GM23248 (cell line): ENCODE results near the gene ZDHHC13.

Source experiments
- EZH2 ChIP-seq: fragments of 200-600 bp; sonication (generic); IDR thresholded peaks from 2 replicates; pipeline ENCODE4 v1.6.1; 2018; ENCODE audit warnings: antibody characterized with exemption, mild to moderate bottlenecking; ENCODE audit not compliant: insufficient read depth, poor library complexity, severe bottlenecking
- EZH2phosphoT487 ChIP-seq: fragments of 200-600 bp; sonication (generic); IDR thresholded peaks from 2 replicates; pipeline ENCODE4 v1.6.1; 2018; ENCODE audit warnings: antibody characterized with exemption, moderate library complexity, mild to moderate bottlenecking, low read depth; ENCODE audit not compliant: insufficient read depth

- no peak for TF ChIP-seq EZH2phosphoT487
- no peak for TF ChIP-seq EZH2
These were observed 16.1 kb upstream of the ZDHHC13 start for GRCh38 chr11:19100885-19101284.
